ENCODE measurements around the gene STAB1.
A peak's percentile ranks its signal among the peaks of the same experiment; 100 is the strongest.

Gene STAB1

GRCh38 chr3:52487788-52488691 lies 7.1 kb upstream of the STAB1 start:
- DNase-seq: no peak

- DNase-seq: no peak
These were observed 6.4 kb upstream of the STAB1 start for GRCh38 chr3:52488746-52489145.

- no peak for DNase-seq
These were observed 5.7 kb upstream of the STAB1 start for GRCh38 chr3:52489453-52489852.

GRCh38 chr3:52490035-52490938 lies 4.9 kb upstream of the STAB1 start:
- DNase-seq: no peak

GRCh38 chr3:52490939-52491526 lies 4.1 kb upstream of the STAB1 start:
- DNase-seq: peak; percentile 25

- DNase-seq: no peak
These were observed 3.1 kb upstream of the STAB1 start for GRCh38 chr3:52492059-52492458.

GRCh38 chr3:52493232-52494017 lies 1.7 kb upstream of the STAB1 start:
- DNase-seq: no peak

GRCh38 chr3:52494445-52494844 lies 693 bp upstream of the STAB1 start:
- DNase-seq: no peak

GRCh38 chr3:52495777-52496602 lies 852 bp downstream of the STAB1 start:
- DNase-seq: peak; percentile 35

GRCh38 chr3:52498137-52499054 lies 3.3 kb downstream of the STAB1 start:
- peak; percentile 61 for DNase-seq

GRCh38 chr3:52501046-52501445 lies 5.9 kb downstream of the STAB1 start:
- DNase-seq: no peak

- DNase-seq: no peak
These were observed 6.9 kb downstream of the STAB1 start for GRCh38 chr3:52502001-52502400.

- no peak for DNase-seq
These were observed 7.7 kb downstream of the STAB1 start for GRCh38 chr3:52502808-52503350.

GRCh38 chr3:52503788-52504424 lies 8.8 kb downstream of the STAB1 start:
- DNase-seq: no peak

- DNase-seq: no peak
These were observed 9.8 kb downstream of the STAB1 start for GRCh38 chr3:52504977-52505376.

- no peak for DNase-seq
These were observed 11.3 kb downstream of the STAB1 start for GRCh38 chr3:52506266-52506966.

GRCh38 chr3:52507359-52507758 lies 12.2 kb downstream of the STAB1 start:
- DNase-seq: no peak

GRCh38 chr3:52509753-52510328 lies 14.7 kb downstream of the STAB1 start:
- DNase-seq: no peak

GRCh38 chr3:52511509-52511908 lies 16.4 kb downstream of the STAB1 start:
- no peak for DNase-seq

Data from CD4-positive, alpha-beta T cell treated with Interferon gamma for 1 hour (primary cell).